ENCODE results near the gene XPO6.
A peak's percentile ranks its signal among the peaks of the same experiment; 100 is the strongest.
"Not testable (repeated sequence)": the region's sequence is repeated elsewhere in the genome, so short reads cannot be mapped to it uniquely, and the experiment has no call there.

Gene XPO6

DNA sequence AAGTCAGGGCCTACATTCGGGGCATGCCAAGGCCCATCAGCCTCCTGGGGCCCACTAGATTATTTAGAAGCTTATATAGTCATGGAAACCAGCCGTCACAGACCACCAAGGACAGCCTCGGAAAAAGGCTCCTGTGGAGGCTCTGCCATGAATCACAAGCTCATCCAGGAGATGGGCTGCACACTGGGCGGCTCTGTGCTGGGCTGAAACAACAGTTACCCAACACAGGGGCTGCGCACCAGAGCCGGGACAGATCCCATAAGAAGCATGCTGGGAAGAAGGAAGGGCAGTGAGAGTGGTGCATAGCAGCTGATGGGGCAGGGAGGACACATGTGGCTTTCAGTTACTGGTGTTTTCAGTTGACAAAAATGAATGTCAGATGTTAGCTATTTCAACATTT lies 80.6 kb downstream of the XPO6 start:
- WGBS, 2 experiments (ENCODE audit: insufficient coverage in 2 of 2), result 92 to 94% methylated on average over 3 to 5 of the region's 6 CpGs
- no peaks in the 10 kb centered on the region for H3K4me1 ChIP-seq (ENCODE audit: control insufficient read depth, insufficient read depth, low read length, poor library complexity, severe bottlenecking)
- no peak overlapping the region for H3K4me3 ChIP-seq (ENCODE audit: extremely low read depth, insufficient read depth, low read length, poor library complexity, severe bottlenecking)
- peaks cover 94% of the 10 kb centered on the region for H3K36me3 ChIP-seq (ENCODE audit: control insufficient read depth, insufficient read depth, low read length)
- no peaks in the 10 kb centered on the region for H3K9me3 ChIP-seq (ENCODE audit: control insufficient read depth, low read length)
- H3K27ac ChIP-seq (ENCODE audit: low read depth, low read length, severe bottlenecking), result no peak overlapping the region

DNA sequence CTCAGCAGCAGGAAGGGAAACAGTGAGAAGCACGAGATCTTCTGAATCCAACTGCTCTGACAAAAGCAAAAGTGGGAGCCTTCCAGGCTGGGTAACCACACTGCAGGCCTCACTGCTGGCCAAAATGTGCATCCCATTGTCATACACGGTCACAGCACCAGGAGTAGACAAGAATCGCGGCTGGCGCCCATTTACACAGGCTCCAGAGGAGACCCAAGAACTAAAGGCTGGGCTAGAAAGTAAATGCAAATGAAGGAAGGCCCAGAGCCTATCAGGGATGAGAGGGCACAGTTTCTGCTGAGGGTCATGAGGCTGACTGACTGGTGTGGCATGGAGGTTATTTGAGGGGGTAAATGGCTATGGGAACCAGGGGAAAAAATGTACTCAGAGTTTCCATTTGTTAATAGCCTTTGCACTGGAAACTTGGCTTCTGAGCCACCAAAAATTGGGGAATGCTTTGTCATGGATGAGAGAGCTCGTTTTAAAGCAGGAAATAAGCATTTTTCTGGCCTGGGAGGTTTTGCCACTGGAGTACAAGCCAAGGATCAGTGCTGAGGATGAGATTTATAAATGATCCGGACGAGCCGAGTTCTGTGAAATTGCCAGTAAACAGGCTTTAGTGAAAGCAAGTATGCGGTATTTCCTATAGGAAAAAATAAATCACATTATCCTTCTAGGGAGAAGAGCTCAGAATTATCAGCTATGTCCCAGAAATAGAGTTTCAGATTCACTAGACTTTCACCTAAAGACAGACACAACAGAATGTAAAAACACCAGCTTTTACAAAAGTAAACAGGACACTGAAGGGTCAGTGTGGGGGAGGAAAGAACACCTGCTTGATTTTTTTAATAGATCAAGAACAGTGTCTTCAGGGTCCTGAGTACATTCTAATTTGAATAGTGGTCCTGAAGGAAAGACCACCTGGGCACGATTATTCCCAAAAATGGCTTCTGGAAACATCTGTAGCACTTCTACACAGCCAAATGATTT lies 81.4 kb downstream of the XPO6 start:
- Histone ChIP-seq H3K9me3 (ENCODE audit: control insufficient read depth, low read length) (no peaks in the 10 kb centered on the region), H3K27ac (ENCODE audit: low read depth, low read length, severe bottlenecking) (peak overlapping the region; percentile 57), H3K4me1 (ENCODE audit: control insufficient read depth, insufficient read depth, low read length, poor library complexity, severe bottlenecking) (no peaks in the 10 kb centered on the region), H3K4me3 (ENCODE audit: extremely low read depth, insufficient read depth, low read length, poor library complexity, severe bottlenecking) (no peak overlapping the region), H3K36me3 (ENCODE audit: control insufficient read depth, insufficient read depth, low read length) (peaks cover 96% of the 10 kb centered on the region)
- WGBS, 2 experiments (ENCODE audit: insufficient coverage in 2 of 2), result 92 to 94% methylated on average over 10 of the region's 11 CpGs

DNA sequence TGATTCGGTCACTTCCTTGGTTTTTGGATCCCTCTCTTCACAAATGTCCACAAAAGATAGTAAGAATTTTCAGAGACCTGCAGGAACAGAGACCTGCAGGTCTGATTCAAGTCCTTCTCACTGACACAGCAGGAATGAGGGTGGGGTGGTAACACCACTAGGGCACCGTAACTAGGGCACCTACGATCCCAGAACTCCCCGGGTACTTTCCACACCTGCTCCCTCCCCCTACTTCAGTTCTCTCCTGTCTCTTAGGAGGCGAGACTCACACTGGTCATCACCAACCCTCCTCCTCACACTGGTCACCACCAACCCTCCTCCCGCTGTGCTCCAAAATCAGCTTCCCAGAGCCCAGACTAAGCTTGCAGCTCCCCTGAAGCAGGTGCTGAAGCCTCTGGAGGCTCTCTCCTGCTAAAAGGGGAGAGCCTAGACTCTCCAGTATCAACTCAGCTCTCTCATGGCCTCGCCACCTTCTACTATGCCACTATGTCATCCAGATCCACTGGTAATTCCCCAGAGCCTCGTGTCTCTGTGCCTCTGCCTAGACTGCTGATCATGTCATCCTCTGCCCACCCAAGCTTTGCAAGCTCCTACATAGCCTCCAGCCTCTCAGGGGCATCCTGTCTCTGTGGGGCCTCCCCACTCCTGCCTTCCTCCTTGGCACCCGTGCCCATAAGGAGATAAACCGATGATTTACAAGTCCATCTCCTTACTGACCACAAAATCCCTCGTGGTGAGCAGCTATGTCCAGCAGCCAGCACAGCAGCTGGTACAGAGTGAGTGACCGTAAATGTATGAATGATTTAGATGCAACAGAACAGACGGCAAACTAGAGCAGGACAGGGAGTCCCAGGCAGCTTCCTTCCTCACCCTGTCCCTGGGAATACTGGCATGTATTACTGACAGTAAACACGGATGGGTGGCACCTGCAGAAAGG lies 84.8 kb downstream of the XPO6 start:
- Histone ChIP-seq H3K27ac (ENCODE audit: low read depth, low read length, severe bottlenecking) (no peak overlapping the region), H3K9me3 (ENCODE audit: control insufficient read depth, low read length) (no peaks in the 10 kb centered on the region), H3K4me1 (ENCODE audit: control insufficient read depth, insufficient read depth, low read length, poor library complexity, severe bottlenecking) (no peaks in the 10 kb centered on the region), H3K36me3 (ENCODE audit: control insufficient read depth, insufficient read depth, low read length) (peaks cover 90% of the 10 kb centered on the region), H3K4me3 (ENCODE audit: extremely low read depth, insufficient read depth, low read length, poor library complexity, severe bottlenecking) (no peak overlapping the region)
- 93 to 94% methylated on average over 8 to 9 of the region's 14 CpGs for WGBS, 2 experiments (ENCODE audit: insufficient coverage in 2 of 2)

DNA sequence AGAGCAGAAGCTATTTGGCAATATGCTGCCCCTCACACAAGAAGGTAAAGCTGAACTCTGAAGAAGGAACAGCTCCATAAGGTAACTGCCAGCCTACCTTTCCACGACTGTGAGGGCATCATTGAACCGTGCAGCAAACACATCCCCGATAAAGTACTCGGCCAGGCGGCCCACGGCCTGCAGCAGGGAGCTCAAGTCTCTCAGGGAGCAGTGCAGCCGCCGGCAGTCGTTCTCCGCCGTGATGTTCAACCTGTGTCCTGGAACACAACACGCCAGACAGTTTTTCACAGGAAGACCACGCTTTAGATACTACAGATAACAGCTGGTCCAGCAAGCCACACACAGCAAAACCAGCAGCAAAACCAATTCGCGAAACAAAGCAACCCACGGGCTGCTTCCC lies 86.2 kb downstream of the XPO6 start:
- H3K27ac ChIP-seq (ENCODE audit: low read depth, low read length, severe bottlenecking), result no peak overlapping the region
- H3K4me1 ChIP-seq (ENCODE audit: control insufficient read depth, insufficient read depth, low read length, poor library complexity, severe bottlenecking), result no peaks in the 10 kb centered on the region
- H3K36me3 ChIP-seq (ENCODE audit: control insufficient read depth, insufficient read depth, low read length), result peaks cover 93% of the 10 kb centered on the region
- H3K4me3 ChIP-seq (ENCODE audit: extremely low read depth, insufficient read depth, low read length, poor library complexity, severe bottlenecking), result no peak overlapping the region
- 94% methylated on average over 16 of the region's 16 CpGs for WGBS, 2 experiments (ENCODE audit: insufficient coverage in 2 of 2)
- no peaks in the 10 kb centered on the region for H3K9me3 ChIP-seq (ENCODE audit: control insufficient read depth, low read length)

DNA sequence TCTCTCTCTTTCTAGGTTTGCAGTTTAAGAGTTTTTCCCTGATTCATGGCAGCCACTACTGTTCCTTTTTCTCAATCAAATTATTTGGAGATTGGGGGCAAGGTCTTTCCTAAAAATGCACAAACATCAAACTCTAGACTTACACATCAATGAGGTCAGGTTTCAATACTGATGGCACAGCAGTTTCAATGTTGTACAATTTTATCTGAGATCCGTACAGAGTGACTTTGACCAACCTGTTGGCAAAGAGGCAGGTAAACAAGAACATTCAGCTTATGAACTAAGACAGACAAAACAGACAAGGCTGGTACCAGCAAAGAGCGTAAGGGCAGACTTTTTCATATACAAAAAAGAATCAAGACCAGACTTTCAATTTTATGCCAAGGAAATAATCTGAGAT lies 90.2 kb downstream of the XPO6 start:
- H3K4me3 ChIP-seq (ENCODE audit: extremely low read depth, insufficient read depth, low read length, poor library complexity, severe bottlenecking), result no peak overlapping the region
- H3K36me3 ChIP-seq (ENCODE audit: control insufficient read depth, insufficient read depth, low read length), result peaks cover 91% of the 10 kb centered on the region
- H3K27ac ChIP-seq (ENCODE audit: low read depth, low read length, severe bottlenecking), result no peak overlapping the region
- H3K4me1 ChIP-seq (ENCODE audit: control insufficient read depth, insufficient read depth, low read length, poor library complexity, severe bottlenecking), result no peaks in the 10 kb centered on the region
- WGBS, 2 experiments (ENCODE audit: insufficient coverage in 2 of 2), result 100% methylated on average over 1 of the region's 2 CpGs
- no peaks in the 10 kb centered on the region for H3K9me3 ChIP-seq (ENCODE audit: control insufficient read depth, low read length)

DNA sequence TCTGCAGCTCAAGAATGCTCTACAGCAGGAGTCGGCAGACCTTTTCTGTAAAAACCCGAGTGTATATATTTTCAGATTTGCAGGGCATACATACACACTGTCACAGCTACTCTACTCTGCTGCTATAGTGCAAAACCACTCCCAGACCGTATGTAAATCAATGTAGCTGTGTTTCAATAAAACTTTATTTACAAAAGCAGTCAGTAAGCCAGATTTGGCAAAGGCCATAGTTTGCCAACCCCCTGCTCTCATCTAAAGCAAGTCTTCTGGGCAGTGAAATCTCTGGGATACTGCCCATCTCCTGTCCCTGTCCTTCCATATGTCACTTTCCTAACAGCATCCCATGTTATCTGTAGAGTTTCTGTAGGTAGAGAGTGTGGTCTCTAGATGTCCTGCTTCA lies 91.0 kb downstream of the XPO6 start:
- Histone ChIP-seq H3K4me3 (ENCODE audit: extremely low read depth, insufficient read depth, low read length, poor library complexity, severe bottlenecking) (no peak overlapping the region), H3K9me3 (ENCODE audit: control insufficient read depth, low read length) (no peaks in the 10 kb centered on the region), H3K4me1 (ENCODE audit: control insufficient read depth, insufficient read depth, low read length, poor library complexity, severe bottlenecking) (no peaks in the 10 kb centered on the region), H3K27ac (ENCODE audit: low read depth, low read length, severe bottlenecking) (no peak overlapping the region), H3K36me3 (ENCODE audit: control insufficient read depth, insufficient read depth, low read length) (peaks cover 93% of the 10 kb centered on the region)
- 77 to 100% methylated on average over 2 of the region's 3 CpGs for WGBS, 2 experiments (ENCODE audit: insufficient coverage in 2 of 2)

DNA sequence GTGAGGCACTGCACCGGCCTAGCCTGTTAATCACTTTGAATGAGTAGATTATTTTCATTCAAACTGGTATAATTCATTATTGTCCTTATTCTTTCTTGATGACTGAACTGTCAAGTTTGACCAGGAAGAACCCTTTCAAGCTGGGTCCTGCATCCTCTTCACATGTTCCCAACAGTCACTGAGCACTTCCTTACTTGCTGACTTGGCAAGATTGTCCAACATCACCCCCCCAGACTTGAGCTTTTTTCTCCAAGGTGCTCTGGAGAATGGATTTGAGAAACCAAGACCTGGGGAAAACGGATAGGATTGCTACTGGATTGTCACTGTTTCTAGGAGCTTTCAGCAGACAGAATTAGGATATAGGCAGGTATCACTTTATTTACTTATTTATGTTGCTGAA lies 93.1 kb downstream of the XPO6 start:
- WGBS, 2 experiments (ENCODE audit: insufficient coverage in 2 of 2), result no CpG with 5 or more reads among the region's 2 CpGs
- Histone ChIP-seq H3K9me3 (ENCODE audit: control insufficient read depth, low read length) (no peaks in the 10 kb centered on the region), H3K36me3 (ENCODE audit: control insufficient read depth, insufficient read depth, low read length) (peaks cover 89% of the 10 kb centered on the region), H3K27ac (ENCODE audit: low read depth, low read length, severe bottlenecking) (no peak overlapping the region), H3K4me1 (ENCODE audit: control insufficient read depth, insufficient read depth, low read length, poor library complexity, severe bottlenecking) (no peaks in the 10 kb centered on the region), H3K4me3 (ENCODE audit: extremely low read depth, insufficient read depth, low read length, poor library complexity, severe bottlenecking) (no peak overlapping the region)

DNA sequence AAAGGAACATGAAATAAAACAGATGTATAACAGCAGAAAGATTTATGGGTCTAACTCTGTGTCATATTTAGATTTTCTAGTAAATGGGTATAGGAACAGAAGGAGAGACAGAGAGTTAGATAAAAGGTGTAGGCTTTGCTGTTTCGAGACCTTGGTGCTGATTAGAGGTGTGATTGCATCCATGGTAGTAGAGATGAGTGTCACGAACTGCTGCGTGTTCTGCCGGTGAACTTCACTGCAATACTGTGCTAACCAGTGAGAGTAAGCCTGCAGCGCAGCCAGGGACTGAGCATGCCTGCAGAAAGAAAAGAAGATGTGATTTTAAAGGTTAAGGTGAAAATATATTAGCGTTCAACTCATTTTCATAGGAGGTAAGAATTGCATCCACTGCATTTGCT lies 94.6 kb downstream of the XPO6 start:
- H3K9me3 ChIP-seq (ENCODE audit: control insufficient read depth, low read length), result no peaks in the 10 kb centered on the region
- H3K4me1 ChIP-seq (ENCODE audit: control insufficient read depth, insufficient read depth, low read length, poor library complexity, severe bottlenecking), result peaks cover 3% of the 10 kb centered on the region
- H3K27ac ChIP-seq (ENCODE audit: low read depth, low read length, severe bottlenecking), result no peak overlapping the region
- WGBS, 2 experiments (ENCODE audit: insufficient coverage in 2 of 2), result 93 to 97% methylated on average over 5 of the region's 6 CpGs
- peaks cover 93% of the 10 kb centered on the region for H3K36me3 ChIP-seq (ENCODE audit: control insufficient read depth, insufficient read depth, low read length)
- H3K4me3 ChIP-seq (ENCODE audit: extremely low read depth, insufficient read depth, low read length, poor library complexity, severe bottlenecking), result no peak overlapping the region

DNA sequence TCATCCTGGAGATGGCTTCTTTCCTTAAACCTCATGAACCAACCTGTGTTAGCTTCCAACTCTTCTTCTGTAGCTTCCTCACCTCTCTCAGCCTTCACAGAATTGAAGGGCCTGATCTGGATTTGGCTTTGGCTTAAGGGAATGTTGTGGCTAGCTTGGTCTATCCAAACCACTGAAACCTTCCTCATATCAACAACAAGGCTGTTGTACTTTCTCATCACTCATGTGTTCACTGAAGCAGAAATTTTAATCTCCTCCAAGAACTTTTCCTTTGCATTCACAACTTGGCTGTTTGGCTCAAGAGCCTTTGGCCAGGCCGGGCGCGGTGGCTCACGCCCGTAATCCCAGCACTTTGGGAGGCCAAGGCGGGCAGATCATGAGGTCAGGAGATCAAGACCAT lies 95.9 kb downstream of the XPO6 start:
- 80 to 93% methylated on average over 6 of the region's 6 CpGs for WGBS, 2 experiments (ENCODE audit: insufficient coverage in 2 of 2)
- not testable (repeated sequence) for H3K4me1 ChIP-seq (ENCODE audit: control insufficient read depth, insufficient read depth, low read length, poor library complexity, severe bottlenecking); H3K27ac ChIP-seq (ENCODE audit: low read depth, low read length, severe bottlenecking); H3K9me3 ChIP-seq (ENCODE audit: control insufficient read depth, low read length); H3K4me3 ChIP-seq (ENCODE audit: extremely low read depth, insufficient read depth, low read length, poor library complexity, severe bottlenecking)
- peaks cover 91% of the 10 kb centered on the region for H3K36me3 ChIP-seq (ENCODE audit: control insufficient read depth, insufficient read depth, low read length)

DNA sequence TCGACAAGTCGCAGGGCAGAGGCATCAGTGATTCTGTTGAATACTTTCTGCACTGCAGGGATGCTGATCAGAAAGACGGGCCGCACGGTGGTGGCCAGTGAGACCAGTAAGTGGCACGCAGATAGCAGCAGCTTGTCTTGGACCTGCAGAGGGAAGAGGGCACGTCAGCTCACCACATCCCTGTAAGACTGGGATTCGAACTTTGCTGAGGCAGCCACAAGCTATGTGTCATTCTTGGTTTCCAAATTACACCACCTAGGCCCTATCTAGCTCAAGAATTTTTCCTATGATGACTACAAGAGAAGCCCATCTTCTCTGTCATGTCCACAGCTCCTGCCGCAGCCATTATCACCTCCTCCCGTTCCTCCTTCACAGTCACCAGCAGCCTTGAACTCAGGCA lies 98.9 kb downstream of the XPO6 start:
- Histone ChIP-seq H3K36me3 (ENCODE audit: control insufficient read depth, insufficient read depth, low read length) (peaks cover 90% of the 10 kb centered on the region), H3K4me3 (ENCODE audit: extremely low read depth, insufficient read depth, low read length, poor library complexity, severe bottlenecking) (no peak overlapping the region), H3K9me3 (ENCODE audit: control insufficient read depth, low read length) (no peaks in the 10 kb centered on the region), H3K27ac (ENCODE audit: low read depth, low read length, severe bottlenecking) (no peak overlapping the region), H3K4me1 (ENCODE audit: control insufficient read depth, insufficient read depth, low read length, poor library complexity, severe bottlenecking) (peaks cover 3% of the 10 kb centered on the region)
- WGBS, 2 experiments (ENCODE audit: insufficient coverage in 2 of 2), result 90 to 95% methylated on average over 10 of the region's 10 CpGs
